ENCODE data around the gene UBE3C.

Gene UBE3C

GRCh38 chr7:157228864-157229422 is 90.2 kb downstream of the UBE3C start:
- TF ChIP-seq, protein P1, sequence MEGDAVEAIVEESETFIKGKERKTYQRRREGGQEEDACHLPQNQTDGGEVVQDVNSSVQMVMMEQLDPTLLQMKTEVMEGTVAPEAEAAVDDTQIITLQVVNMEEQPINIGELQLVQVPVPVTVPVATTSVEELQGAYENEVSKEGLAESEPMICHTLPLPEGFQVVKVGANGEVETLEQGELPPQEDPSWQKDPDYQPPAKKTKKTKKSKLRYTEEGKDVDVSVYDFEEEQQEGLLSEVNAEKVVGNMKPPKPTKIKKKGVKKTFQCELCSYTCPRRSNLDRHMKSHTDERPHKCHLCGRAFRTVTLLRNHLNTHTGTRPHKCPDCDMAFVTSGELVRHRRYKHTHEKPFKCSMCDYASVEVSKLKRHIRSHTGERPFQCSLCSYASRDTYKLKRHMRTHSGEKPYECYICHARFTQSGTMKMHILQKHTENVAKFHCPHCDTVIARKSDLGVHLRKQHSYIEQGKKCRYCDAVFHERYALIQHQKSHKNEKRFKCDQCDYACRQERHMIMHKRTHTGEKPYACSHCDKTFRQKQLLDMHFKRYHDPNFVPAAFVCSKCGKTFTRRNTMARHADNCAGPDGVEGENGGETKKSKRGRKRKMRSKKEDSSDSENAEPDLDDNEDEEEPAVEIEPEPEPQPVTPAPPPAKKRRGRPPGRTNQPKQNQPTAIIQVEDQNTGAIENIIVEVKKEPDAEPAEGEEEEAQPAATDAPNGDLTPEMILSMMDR (IDR thresholded peaks at IDR 0.05), result peak; percentile 60

DNA sequence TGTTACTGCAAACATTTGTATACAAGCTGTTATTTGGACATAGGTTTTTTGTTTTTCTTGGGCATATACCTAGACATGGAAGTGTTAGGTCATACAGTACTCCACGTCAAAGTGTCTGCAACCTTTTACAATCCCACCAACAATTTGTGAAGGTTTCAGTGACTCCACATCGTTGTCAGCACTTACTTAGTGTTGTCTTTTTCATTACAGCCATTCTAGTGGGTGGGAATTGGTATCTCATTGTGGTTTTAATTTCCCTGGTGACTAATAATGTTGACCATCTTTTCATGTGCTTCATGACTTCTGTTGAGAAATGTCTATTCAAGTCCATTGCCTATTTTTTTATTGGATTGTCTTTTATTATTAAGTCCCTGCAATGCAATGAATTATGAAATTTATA is 95.0 kb downstream of the UBE3C start:
- TF ChIP-seq, protein P1 (IDR thresholded peaks at IDR 0.05), result no peak

DNA sequence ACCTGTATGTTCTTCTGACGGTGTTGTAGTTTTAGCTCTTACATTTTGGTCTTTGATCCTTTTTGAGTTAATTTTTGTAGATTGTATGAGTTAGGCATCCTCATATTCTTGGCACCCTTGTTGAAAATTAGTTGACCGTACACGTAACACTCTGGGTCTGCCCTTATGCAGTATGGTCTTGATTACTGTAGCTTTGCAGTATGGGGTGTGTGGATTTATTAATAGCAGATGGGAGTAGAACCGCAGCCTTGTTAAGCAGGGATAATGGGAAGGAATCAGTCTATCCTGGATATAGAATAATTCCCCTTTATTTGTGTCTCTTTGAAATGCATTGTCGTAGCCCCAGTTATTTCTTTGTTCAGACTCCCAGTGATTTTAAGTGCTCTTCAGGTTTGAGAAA is 95.5 kb downstream of the UBE3C start:
- TF ChIP-seq, protein P1 (IDR thresholded peaks at IDR 0.05), result no peak

- TF ChIP-seq, protein P1 (IDR thresholded peaks at IDR 0.05), result no peak
These were observed 96.9 kb downstream of the UBE3C start for GRCh38 chr7:157235357-157236333.

DNA sequence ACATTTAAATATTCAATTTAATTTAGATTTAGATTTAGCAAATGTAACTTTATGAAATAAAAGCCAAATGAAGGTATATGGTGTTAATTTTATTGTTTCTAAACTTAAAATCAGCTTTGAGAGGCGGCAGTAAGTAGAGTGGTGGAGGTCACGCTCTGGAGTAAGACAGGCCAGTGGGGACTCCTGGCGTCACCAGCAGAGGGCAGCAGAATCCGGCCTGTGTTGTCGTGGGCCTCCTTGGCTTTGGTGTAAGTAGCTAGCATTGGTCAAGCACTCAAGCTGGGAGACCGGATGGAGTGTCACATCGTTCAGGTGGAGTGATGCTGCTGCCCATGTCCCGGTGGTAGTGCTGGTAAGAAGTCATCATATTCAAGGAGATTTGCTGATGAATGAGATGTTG is 99.4 kb downstream of the UBE3C start:
- TF ChIP-seq, protein P1 (IDR thresholded peaks at IDR 0.05), result no peak; the same call in 1 of the 2 replicates

GRCh38 chr7:157239571-157240270 is 101.0 kb downstream of the UBE3C start:
- TF ChIP-seq, protein P1 (IDR thresholded peaks at IDR 0.05), result no peak

GRCh38 chr7:157241631-157242030 is 102.9 kb downstream of the UBE3C start:
- TF ChIP-seq, protein P1 (IDR thresholded peaks at IDR 0.05), result no peak
